ENCODE results near the gene SPAG9.
"Not testable (repeated sequence)": the region's sequence is repeated elsewhere in the genome, so short reads cannot be mapped to it uniquely, and the experiment has no call there.

SPAG9 gene

DNA sequence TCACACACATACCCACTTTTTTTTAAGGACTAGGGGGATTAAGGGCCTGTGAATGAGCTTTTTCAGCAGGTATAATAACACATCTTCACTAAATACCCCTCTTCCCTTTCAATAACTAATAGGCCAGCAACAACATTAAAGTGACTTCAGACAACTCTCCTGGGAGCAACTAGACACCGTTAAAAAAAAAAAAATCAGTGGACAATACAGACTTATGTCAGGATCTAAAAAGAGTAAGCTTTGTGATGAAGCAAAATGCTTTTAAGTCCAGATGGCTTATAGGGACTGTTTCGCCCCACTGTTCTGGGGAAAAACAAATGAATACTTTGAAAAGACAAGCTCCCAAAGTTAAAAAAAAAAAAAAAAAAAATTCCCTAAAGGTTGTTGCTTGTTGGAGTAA lies 29.0 kb downstream of the SPAG9 start:
- Histone ChIP-seq H3K36me3 (replicated peaks; ENCODE audit: insufficient read depth, low read length) (no peaks in the 10 kb centered on the region), H3K9ac (ENCODE audit: low read length) (no peak overlapping the region), H4K20me1 (ENCODE audit: insufficient read depth, low read length) (no peaks in the 10 kb centered on the region; the same call in 1 of the 2 replicates), H3K9me2 (replicated peaks; ENCODE audit: insufficient read depth, low read length) (no peaks in the 10 kb centered on the region), H3K9me3 (replicated peaks; ENCODE audit: insufficient read depth, low read length) (no peaks in the 10 kb centered on the region), H2AFZ (ENCODE audit: low read length) (no peak overlapping the region), H3K27ac (ENCODE audit: low read length) (no peak overlapping the region), H3K27me3 (replicated peaks; ENCODE audit: insufficient read depth, low read length) (no peaks in the 10 kb centered on the region), H3F3A (ENCODE audit: insufficient read depth, low read length) (peaks cover 13% of the 10 kb centered on the region), H3K4me2 (ENCODE audit: low read depth, low read length) (no peak overlapping the region), H3K79me2 (ENCODE audit: low read length) (peaks cover 84% of the 10 kb centered on the region), H3K4me1 (ENCODE audit: low read length) (peaks cover 20% of the 10 kb centered on the region), H3K4me3 (ENCODE audit: low read length) (no peak overlapping the region)
- no peak for DNase-seq
- TF ChIP-seq EZH2 (optimal IDR thresholded peaks at IDR 0.05; ENCODE audit: low read depth, low read length) (no peak), CTCF (IDR thresholded peaks at IDR 0.05; ENCODE audit: low read length) (no peak), EZH2phosphoT487 (IDR thresholded peaks at IDR 0.05; ENCODE audit: low read length) (no peak)

- H3K36me3 ChIP-seq (replicated peaks; ENCODE audit: insufficient read depth, low read length); H3K9me2 ChIP-seq (replicated peaks; ENCODE audit: insufficient read depth, low read length); H3K27me3 ChIP-seq (replicated peaks; ENCODE audit: insufficient read depth, low read length); H3K9ac ChIP-seq (ENCODE audit: low read length); H3K27ac ChIP-seq (ENCODE audit: low read length); H3K4me1 ChIP-seq (ENCODE audit: low read length); H3F3A ChIP-seq (ENCODE audit: insufficient read depth, low read length); H4K20me1 ChIP-seq (ENCODE audit: insufficient read depth, low read length); H3K4me2 ChIP-seq (ENCODE audit: low read depth, low read length); DNase-seq; H3K4me3 ChIP-seq (ENCODE audit: low read length); H2AFZ ChIP-seq (ENCODE audit: low read length); H3K9me3 ChIP-seq (replicated peaks; ENCODE audit: insufficient read depth, low read length): not testable (repeated sequence)
- peaks cover 92% of the 10 kb centered on the region for H3K79me2 ChIP-seq (ENCODE audit: low read length)
These were observed 31.8 kb downstream of the SPAG9 start for GRCh38 chr17:51088868-51089267.

DNA sequence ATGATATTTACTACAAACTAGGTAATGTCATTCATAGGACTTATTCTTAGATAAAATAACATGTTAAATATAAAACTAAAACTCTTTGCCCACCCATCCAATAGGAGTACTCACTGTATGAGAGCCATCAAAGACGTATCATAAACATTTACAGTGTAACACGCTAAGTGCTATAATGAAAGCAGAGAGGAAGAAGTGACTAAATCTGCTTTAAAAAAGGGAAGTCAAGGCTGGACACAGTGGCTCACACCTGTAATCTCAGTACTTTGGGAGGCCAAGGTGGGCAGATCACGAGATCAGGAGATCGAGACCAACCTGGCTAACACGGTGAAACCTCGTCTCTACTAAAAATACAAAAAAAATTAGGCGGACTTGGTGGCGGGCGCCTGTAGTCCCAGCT lies 32.4 kb downstream of the SPAG9 start:
- Histone ChIP-seq H3K9ac (ENCODE audit: low read length) (no peak overlapping the region), H3K4me2 (ENCODE audit: low read depth, low read length) (no peak overlapping the region), H3K27me3 (replicated peaks; ENCODE audit: insufficient read depth, low read length) (no peaks in the 10 kb centered on the region), H4K20me1 (ENCODE audit: insufficient read depth, low read length) (no peaks in the 10 kb centered on the region; the same call in 1 of the 2 replicates), H3F3A (ENCODE audit: insufficient read depth, low read length) (no peaks in the 10 kb centered on the region), H3K79me2 (ENCODE audit: low read length) (peaks cover 90% of the 10 kb centered on the region), H3K9me3 (replicated peaks; ENCODE audit: insufficient read depth, low read length) (no peaks in the 10 kb centered on the region), H3K36me3 (replicated peaks; ENCODE audit: insufficient read depth, low read length) (no peaks in the 10 kb centered on the region), H3K4me3 (ENCODE audit: low read length) (no peak overlapping the region), H3K9me2 (replicated peaks; ENCODE audit: insufficient read depth, low read length) (no peaks in the 10 kb centered on the region), H2AFZ (ENCODE audit: low read length) (no peak overlapping the region), H3K4me1 (ENCODE audit: low read length) (0 out of 2 replicates have a peak, but pooled peaks cover 2% of the 10 kb centered on the region), H3K27ac (ENCODE audit: low read length) (no peak overlapping the region)
- no peak for DNase-seq
- TF ChIP-seq EZH2phosphoT487 (IDR thresholded peaks at IDR 0.05; ENCODE audit: low read length) = no peak

GRCh38 chr17:51087072-51087757 lies 33.5 kb downstream of the SPAG9 start:
- Histone ChIP-seq H3K36me3 (replicated peaks; ENCODE audit: insufficient read depth, low read length) (no peaks in the 10 kb centered on the region), H3K79me2 (ENCODE audit: low read length) (peaks cover 90% of the 10 kb centered on the region), H3K27me3 (replicated peaks; ENCODE audit: insufficient read depth, low read length) (no peaks in the 10 kb centered on the region), H3F3A (ENCODE audit: insufficient read depth, low read length) (no peaks in the 10 kb centered on the region), H2AFZ (ENCODE audit: low read length) (no peak overlapping the region), H3K9me2 (replicated peaks; ENCODE audit: insufficient read depth, low read length) (no peaks in the 10 kb centered on the region), H3K9me3 (replicated peaks; ENCODE audit: insufficient read depth, low read length) (no peaks in the 10 kb centered on the region), H3K9ac (ENCODE audit: low read length) (no peak overlapping the region), H3K4me2 (ENCODE audit: low read depth, low read length) (no peak overlapping the region), H4K20me1 (ENCODE audit: insufficient read depth, low read length) (no peaks in the 10 kb centered on the region; the same call in 1 of the 2 replicates), H3K4me1 (ENCODE audit: low read length) (no peaks in the 10 kb centered on the region), H3K4me3 (ENCODE audit: low read length) (no peak overlapping the region), H3K27ac (ENCODE audit: low read length) (no peak overlapping the region)
- DNase-seq = no peak
- TF ChIP-seq EZH2 (optimal IDR thresholded peaks at IDR 0.05; ENCODE audit: low read depth, low read length) = no peak
- no peak for TF ChIP-seq CTCF (IDR thresholded peaks at IDR 0.05; ENCODE audit: low read length)
- TF ChIP-seq EZH2phosphoT487 (IDR thresholded peaks at IDR 0.05; ENCODE audit: low read length) = no peak

All from MM.1S (cell line).